Activated T-helper 17 cell treated with anti-CD3 and anti-CD28 coated beads, Interleukin-2, amount 50 U/mL, for 72 hours (primary cell): ENCODE measurements around the gene TSPAN7. TPM values are rescaled to one million over a fixed set of nuclear protein-coding genes. Genes with fewer than 3 reads are reported as not detected.

Source experiments
- ATAC-seq: fragments of 150-1000 bp; cut with Tn5 transposase; replicated peaks from 2 replicates; pipeline ENCODE4 v1.10.0; 2021; ENCODE audit warnings: mild to moderate bottlenecking, moderate library complexity
- H3K27ac Mint-ChIP-seq: one replicate; pipeline ENCODE4 v1.8.0; 2022; ENCODE audit warnings: mixed read lengths
- H3K27me3 Mint-ChIP-seq: one replicate; pipeline ENCODE4 v1.8.0; 2022; ENCODE audit warnings: mixed read lengths
- H3K36me3 Mint-ChIP-seq: one replicate; pipeline ENCODE4 v1.8.0; 2022; ENCODE audit warnings: low read depth, mild to moderate bottlenecking, mixed read lengths
- H3K4me1 Mint-ChIP-seq: one replicate; pipeline ENCODE4 v1.8.0; 2022; ENCODE audit warnings: mixed read lengths
- H3K4me3 Mint-ChIP-seq: one replicate; pipeline ENCODE4 v1.8.0; 2022; ENCODE audit warnings: mild to moderate bottlenecking, mixed read lengths
- H3K9me3 Mint-ChIP-seq: one replicate; pipeline ENCODE4 v1.8.0; 2022; ENCODE audit warnings: mixed read lengths
- total RNA-seq, 2 donors: library from RNA; stranded (reverse); gene quantifications; one replicate each; pipeline ENCODE4 v1.2.3, GENCODE V29; 2022

TSPAN7 gene
- total RNA-seq, 2 donors from 2014 or later = 0.78 to 1.2 TPM

DNA sequence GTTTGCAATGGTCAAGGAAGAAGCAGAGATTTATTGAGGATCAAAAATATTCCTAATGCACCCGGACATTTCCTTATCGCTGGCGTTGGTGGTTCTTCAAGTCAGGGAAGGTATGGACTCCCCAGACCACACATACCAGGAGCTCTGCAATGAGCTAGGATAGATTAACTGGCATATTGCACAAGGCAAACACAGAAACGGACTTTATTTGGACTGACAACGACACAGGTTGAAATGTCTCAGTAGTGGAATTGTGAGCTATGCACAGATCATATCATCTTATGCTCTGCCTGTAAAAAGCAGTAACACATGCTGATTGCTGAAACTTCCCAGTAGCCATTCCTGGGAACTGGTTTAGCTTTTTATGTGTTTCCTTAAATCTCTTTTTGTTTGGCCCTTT is 1.7 kb downstream of the TSPAN7 start:
- no peak overlapping the region for H3K27ac Mint-ChIP-seq
- no peaks in the 10 kb centered on the region for H3K4me1 Mint-ChIP-seq
- ATAC-seq = no peak
- no peaks in the 10 kb centered on the region for H3K9me3 Mint-ChIP-seq
- H3K4me3 Mint-ChIP-seq = no peak overlapping the region
- no peaks in the 10 kb centered on the region for H3K27me3 Mint-ChIP-seq
- no peaks in the 10 kb centered on the region for H3K36me3 Mint-ChIP-seq

DNA sequence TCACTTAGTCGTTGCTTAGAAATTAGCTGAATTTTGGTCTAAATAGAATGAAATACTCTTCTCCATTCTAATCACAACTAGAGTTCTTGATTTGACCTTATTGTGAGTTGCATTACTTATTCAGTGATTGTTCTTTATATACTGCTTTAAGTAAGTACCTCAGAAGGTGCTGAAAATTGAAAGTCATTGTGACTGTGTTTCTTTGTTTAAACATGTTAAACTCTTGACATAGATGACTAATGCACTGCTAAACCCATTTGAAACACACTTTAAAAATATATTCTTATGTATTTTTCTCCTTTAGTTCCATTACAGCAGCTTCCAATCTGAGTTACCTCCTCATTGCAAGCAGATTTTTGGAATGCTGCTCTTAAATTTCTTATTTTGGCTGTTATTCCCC is 9.1 kb downstream of the TSPAN7 start:
- Mint-ChIP-seq H3K4me1 (no peaks in the 10 kb centered on the region), H3K36me3 (no peaks in the 10 kb centered on the region), H3K9me3 (no peaks in the 10 kb centered on the region), H3K27ac (no peak overlapping the region), H3K27me3 (no peaks in the 10 kb centered on the region), H3K4me3 (no peak overlapping the region)
- no peak for ATAC-seq

GRCh38 chrX:38571058-38571457 is 9.7 kb downstream of the TSPAN7 start:
- H3K27me3 Mint-ChIP-seq = no peaks in the 10 kb centered on the region
- H3K27ac Mint-ChIP-seq = no peak overlapping the region
- H3K36me3 Mint-ChIP-seq = no peaks in the 10 kb centered on the region
- ATAC-seq = no peak
- no peak overlapping the region for H3K4me3 Mint-ChIP-seq
- H3K4me1 Mint-ChIP-seq = no peaks in the 10 kb centered on the region
- no peaks in the 10 kb centered on the region for H3K9me3 Mint-ChIP-seq

DNA sequence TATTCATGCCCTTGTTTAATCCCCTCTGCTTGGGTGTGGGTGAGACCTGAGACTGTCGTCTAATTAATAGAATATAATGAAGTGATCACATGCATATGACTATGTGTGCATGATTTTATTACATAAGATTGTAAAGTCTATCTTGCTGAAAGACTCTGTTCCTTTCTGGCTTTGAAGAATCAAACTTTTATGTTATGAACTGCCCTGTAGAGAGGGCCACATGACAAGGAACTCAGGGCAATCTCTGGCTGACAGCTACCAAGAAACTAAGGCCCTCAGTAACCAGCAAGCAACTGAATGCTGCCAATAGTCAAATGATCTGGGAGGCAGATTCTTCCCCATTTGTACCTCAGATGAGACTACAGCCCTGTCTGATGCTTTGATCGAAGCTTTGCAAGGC is 13.5 kb downstream of the TSPAN7 start:
- Mint-ChIP-seq H3K27me3 (no peaks in the 10 kb centered on the region), H3K9me3 (no peaks in the 10 kb centered on the region), H3K4me1 (no peaks in the 10 kb centered on the region), H3K36me3 (no peaks in the 10 kb centered on the region), H3K27ac (no peak overlapping the region), H3K4me3 (no peak overlapping the region)
- ATAC-seq = no peak

GRCh38 chrX:38575888-38576287 is 14.5 kb downstream of the TSPAN7 start:
- Mint-ChIP-seq H3K4me1 (no peaks in the 10 kb centered on the region), H3K36me3 (no peaks in the 10 kb centered on the region), H3K27ac (no peak overlapping the region), H3K4me3 (no peak overlapping the region), H3K27me3 (no peaks in the 10 kb centered on the region), H3K9me3 (no peaks in the 10 kb centered on the region)
- ATAC-seq = no peak

- Mint-ChIP-seq H3K36me3 (no peaks in the 10 kb centered on the region), H3K4me1 (no peaks in the 10 kb centered on the region), H3K27me3 (no peaks in the 10 kb centered on the region), H3K4me3 (no peak overlapping the region), H3K9me3 (no peaks in the 10 kb centered on the region), H3K27ac (no peak overlapping the region)
- ATAC-seq = no peak
Observed at GRCh38 chrX:38577738-38578137, 16.4 kb downstream of the TSPAN7 start.

DNA sequence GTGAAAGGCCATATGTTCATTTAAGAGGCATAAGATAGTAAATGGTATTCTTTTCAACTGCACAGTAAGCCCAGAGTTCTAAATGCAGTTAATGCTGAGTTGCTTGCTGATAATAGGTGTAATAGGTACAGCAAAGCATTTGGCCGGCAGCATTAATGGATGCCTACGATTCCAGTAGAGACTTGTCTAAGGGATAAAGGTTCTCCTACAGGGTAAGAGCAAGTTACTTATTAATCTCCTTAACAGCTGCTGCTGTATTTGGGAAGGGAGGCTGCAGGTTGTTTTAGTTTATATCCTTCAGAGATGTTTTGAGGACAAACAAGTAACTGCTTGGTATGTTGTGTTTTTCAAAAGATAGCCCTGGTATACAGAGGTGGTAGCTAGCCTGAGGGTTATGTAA is 16.8 kb downstream of the TSPAN7 start:
- Mint-ChIP-seq H3K36me3 (no peaks in the 10 kb centered on the region), H3K27ac (no peak overlapping the region), H3K9me3 (no peaks in the 10 kb centered on the region), H3K27me3 (no peaks in the 10 kb centered on the region), H3K4me1 (no peaks in the 10 kb centered on the region), H3K4me3 (no peak overlapping the region)
- ATAC-seq = no peak

DNA sequence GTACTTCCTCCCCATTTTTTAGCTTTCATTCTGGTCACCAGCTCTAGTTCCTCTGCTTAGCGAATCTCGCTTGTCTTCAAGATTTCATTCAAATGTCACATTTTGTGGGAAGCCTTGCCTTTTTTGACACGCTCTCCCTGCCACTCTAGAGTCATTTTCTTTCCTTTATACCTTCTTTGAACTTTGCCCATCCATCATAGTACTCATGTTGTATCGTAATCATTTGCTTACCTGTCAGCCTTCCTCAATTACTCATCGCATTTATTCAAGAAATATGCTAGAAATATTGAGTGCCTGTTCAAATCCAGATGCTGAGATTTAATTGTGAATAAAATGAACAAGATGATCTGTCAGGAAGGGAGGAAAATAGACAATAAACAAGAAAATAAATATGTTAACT is 21.8 kb downstream of the TSPAN7 start:
- Mint-ChIP-seq H3K27me3 (no peaks in the 10 kb centered on the region), H3K27ac (no peak overlapping the region), H3K4me3 (no peak overlapping the region), H3K36me3 (no peaks in the 10 kb centered on the region), H3K4me1 (no peaks in the 10 kb centered on the region), H3K9me3 (no peaks in the 10 kb centered on the region)
- no peak for ATAC-seq

GRCh38 chrX:38594434-38594833 is 33.1 kb downstream of the TSPAN7 start:
- Mint-ChIP-seq H3K4me1 (no peaks in the 10 kb centered on the region), H3K27ac (no peak overlapping the region), H3K27me3 (peaks cover 6% of the 10 kb centered on the region), H3K36me3 (no peaks in the 10 kb centered on the region), H3K9me3 (no peaks in the 10 kb centered on the region), H3K4me3 (no peak overlapping the region)
- ATAC-seq = no peak

- no peak for ATAC-seq
- Mint-ChIP-seq H3K36me3 (no peaks in the 10 kb centered on the region), H3K27me3 (peaks cover 6% of the 10 kb centered on the region), H3K4me1 (no peaks in the 10 kb centered on the region), H3K4me3 (no peak overlapping the region), H3K9me3 (no peaks in the 10 kb centered on the region), H3K27ac (no peak overlapping the region)
Observed at GRCh38 chrX:38595801-38596200, 34.5 kb downstream of the TSPAN7 start.

- Mint-ChIP-seq H3K36me3 (no peaks in the 10 kb centered on the region), H3K27me3 (peaks cover 10% of the 10 kb centered on the region)
Observed at GRCh38 chrX:38596939-38597338, 35.6 kb downstream of the TSPAN7 start.

DNA sequence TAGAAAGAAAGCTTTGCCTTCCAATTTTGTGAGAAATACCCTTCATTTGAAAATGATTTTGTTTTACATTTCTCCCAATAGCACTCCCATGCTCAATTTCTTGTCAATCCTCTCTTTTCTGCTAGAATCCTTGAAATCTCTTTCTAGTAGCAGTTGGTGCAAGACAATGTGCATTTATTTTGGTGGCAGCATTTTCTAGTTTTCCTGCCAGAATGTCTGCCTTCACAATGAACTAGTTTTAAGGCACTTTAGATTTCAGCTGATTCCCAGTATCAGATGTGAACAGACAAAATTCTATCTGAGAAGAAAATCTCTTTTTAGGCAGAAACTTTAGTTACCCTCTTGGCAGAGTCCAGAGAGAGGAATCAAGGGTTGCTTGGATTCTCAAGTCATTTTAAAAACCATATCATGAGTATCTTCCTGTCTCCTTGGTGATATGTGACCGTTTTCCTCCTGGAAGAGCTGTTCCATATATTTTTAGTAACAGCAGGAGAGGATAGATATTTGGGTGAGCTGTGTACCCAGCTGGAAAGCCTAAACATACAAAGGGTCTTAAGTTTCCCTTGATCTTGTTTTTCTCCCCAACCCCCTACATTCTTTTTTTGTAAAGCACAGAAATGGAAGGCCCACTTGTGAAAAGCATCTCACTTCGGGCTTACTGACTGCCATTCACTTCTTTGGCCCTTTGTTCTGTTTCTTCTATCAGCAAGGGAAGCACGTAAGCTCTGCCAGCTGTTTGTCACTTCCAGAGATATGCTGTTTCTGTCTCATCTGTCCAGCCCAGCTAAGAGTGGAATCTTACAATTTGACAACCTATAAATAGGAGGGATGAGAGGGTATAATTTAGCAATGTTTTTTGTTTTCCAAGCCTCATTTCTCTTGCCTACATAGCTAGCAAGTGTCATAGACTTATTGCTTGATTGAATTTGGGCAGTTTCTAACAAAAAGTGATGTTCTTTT is 38.7 kb downstream of the TSPAN7 start:
- H3K36me3 Mint-ChIP-seq = no peaks in the 10 kb centered on the region
- H3K4me1 Mint-ChIP-seq = no peaks in the 10 kb centered on the region
- no peaks in the 10 kb centered on the region for H3K9me3 Mint-ChIP-seq
- no peak for ATAC-seq
- no peak overlapping the region for H3K27ac Mint-ChIP-seq
- H3K4me3 Mint-ChIP-seq = no peak overlapping the region
- peaks cover 18% of the 10 kb centered on the region for H3K27me3 Mint-ChIP-seq

More at GRCh38 chrX:38596939-38597338, 35.6 kb downstream of the TSPAN7 start:
- H3K4me1 Mint-ChIP-seq = no peaks in the 10 kb centered on the region
- no peak overlapping the region for H3K4me3 Mint-ChIP-seq
- ATAC-seq = no peak
- H3K9me3 Mint-ChIP-seq = no peaks in the 10 kb centered on the region
- no peak overlapping the region for H3K27ac Mint-ChIP-seq

DNA sequence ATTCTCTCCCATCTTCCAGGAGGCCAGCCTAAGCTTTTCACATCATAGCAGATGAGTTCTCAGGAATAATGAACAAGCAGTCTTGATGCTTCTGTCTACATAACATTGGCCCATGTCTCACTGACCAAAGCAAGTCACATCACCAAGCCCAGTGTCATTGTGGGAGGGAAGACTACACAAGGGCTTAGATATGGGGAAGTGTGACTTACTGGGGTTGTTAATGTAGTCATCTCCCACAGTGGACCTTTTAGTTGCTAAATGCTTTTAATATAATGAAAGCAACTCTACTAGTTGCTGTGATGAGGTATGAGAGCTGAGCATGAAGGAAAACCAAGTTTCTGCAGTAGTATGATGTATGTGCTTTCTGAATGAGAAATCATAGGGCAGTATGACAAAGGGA is 40.5 kb downstream of the TSPAN7 start:
- no peaks in the 10 kb centered on the region for H3K4me1 Mint-ChIP-seq
- H3K36me3 Mint-ChIP-seq = no peaks in the 10 kb centered on the region
- ATAC-seq = no peak

DNA sequence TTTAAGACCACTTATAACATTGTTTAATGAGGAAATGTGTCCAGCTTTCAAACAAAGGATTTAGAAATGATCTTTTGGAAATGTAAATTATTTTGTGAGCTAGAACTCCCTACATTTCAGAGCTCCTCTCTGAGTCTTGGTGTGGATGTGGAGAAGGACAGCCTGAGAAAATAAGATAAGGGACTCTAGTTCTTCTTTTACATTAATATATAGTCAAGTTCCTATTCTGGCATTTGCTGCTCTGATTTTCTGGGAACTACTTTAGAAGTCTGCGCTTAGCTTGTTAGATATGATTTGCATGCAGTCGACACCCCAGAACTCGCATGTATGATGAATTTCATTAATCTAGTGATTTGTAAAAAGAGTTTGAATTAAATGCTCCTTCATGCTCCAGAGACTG is 45.5 kb downstream of the TSPAN7 start:
- ATAC-seq = no peak
- no peaks in the 10 kb centered on the region for H3K36me3 Mint-ChIP-seq
- H3K27ac Mint-ChIP-seq = no peak overlapping the region
- no peaks in the 10 kb centered on the region for H3K4me1 Mint-ChIP-seq
- no peaks in the 10 kb centered on the region for H3K9me3 Mint-ChIP-seq
- peaks cover 12% of the 10 kb centered on the region for H3K27me3 Mint-ChIP-seq
- no peak overlapping the region for H3K4me3 Mint-ChIP-seq

More for the DNA sequence above, 40.5 kb downstream of the TSPAN7 start:
- H3K9me3 Mint-ChIP-seq = no peaks in the 10 kb centered on the region
- no peak overlapping the region for H3K27ac Mint-ChIP-seq
- no peak overlapping the region for H3K4me3 Mint-ChIP-seq
- H3K27me3 Mint-ChIP-seq = peaks cover 18% of the 10 kb centered on the region

DNA sequence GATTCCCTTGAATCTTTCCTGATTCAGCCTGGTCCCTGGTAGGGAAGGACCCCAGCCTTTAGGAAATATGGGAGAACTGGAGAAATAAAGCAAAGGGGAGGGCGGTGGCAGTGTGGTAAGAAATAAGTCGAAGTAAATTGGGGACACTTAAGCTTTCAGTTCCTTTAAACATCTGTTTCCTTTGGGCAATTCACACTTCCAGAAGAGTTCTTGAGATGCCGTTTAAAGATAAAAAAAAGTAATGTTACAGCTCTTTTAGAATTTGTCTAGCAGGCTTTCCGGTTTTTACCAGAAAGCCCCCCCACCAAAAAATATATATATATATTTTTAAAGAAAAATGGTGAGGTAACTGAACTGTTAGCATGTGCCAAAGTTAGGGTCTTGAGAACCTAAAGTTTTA is 46.6 kb downstream of the TSPAN7 start:
- no peaks in the 10 kb centered on the region for H3K4me1 Mint-ChIP-seq
- no peak for ATAC-seq
- no peak overlapping the region for H3K27ac Mint-ChIP-seq
- no peaks in the 10 kb centered on the region for H3K36me3 Mint-ChIP-seq
- H3K4me3 Mint-ChIP-seq = no peak overlapping the region
- H3K9me3 Mint-ChIP-seq = no peaks in the 10 kb centered on the region
- H3K27me3 Mint-ChIP-seq = peaks cover 2% of the 10 kb centered on the region
